ENCODE measurements around the gene CD79A. TPM values are rescaled to one million over a fixed set of nuclear protein-coding genes. Genes with fewer than 3 reads are reported as not detected.

Gene CD79A
- total and polyA plus RNA-seq, 11 donors, result 0.37 to 0.88 (median 0.48) TPM; not detected in 7

GRCh38 chr19:41919948-41920712 lies 43.1 kb downstream of the CD79A start:
- Histone ChIP-seq H3K27me3 (peaks cover 39 to 96% (median 71%) of the 10 kb centered on the region in 9 donors), H3K36me3 (no peaks in the 10 kb centered on the region), H3K27ac (no peak overlapping the region), H3K4me1 (peaks cover 0 to 2% (median 0%) of the 10 kb centered on the region in 12 donors), H3K4me3 (no peak overlapping the region), H3K9me3 (no peaks in the 10 kb centered on the region)
- DNase-seq (no peak), ATAC-seq (no peak)
- intact Hi-C loops (cut with DNase I), result no loop called here
- TF ChIP-seq POLR2A (IDR thresholded peaks at IDR 0.05) (no peak), CTCF (IDR thresholded peaks at IDR 0.05) (no peak)
- WGBS, 4 donors, result 85 to 88% (median 86%) methylated on average over 32 to 33 of the region's 33 CpGs

- 6 to 9% (median 8%) methylated on average over 15 to 26 of the region's 26 CpGs for WGBS, 4 donors
- ATAC-seq, result no peak
- no peak for TF ChIP-seq POLR2A (IDR thresholded peaks at IDR 0.05)
- no peak for TF ChIP-seq CTCF (IDR thresholded peaks at IDR 0.05)
- Histone ChIP-seq H3K4me1 (no peaks in the 10 kb centered on the region), H3K27me3 (peaks cover 40 to 96% (median 71%) of the 10 kb centered on the region in 9 donors), H3K4me3 (no peak overlapping the region), H3K9me3 (no peaks in the 10 kb centered on the region), H3K36me3 (no peaks in the 10 kb centered on the region), H3K27ac (no peak overlapping the region)
- no peak for DNase-seq
- intact Hi-C loops (cut with DNase I), result no loop called here
Observed at GRCh38 chr19:41920882-41921576, 44.0 kb downstream of the CD79A start.

GRCh38 chr19:41921577-41922576 lies 44.8 kb downstream of the CD79A start:
- intact Hi-C loops (cut with DNase I), result no loop called here
- Histone ChIP-seq H3K36me3 (no peaks in the 10 kb centered on the region), H3K27ac (no peak overlapping the region), H3K4me3 (no peak overlapping the region), H3K27me3 (peaks cover 45 to 96% (median 71%) of the 10 kb centered on the region in 9 donors), H3K4me1 (peaks cover 0 to 3% (median 0%) of the 10 kb centered on the region in 12 donors), H3K9me3 (no peaks in the 10 kb centered on the region)
- ATAC-seq (no peak), DNase-seq (no peak)
- 8 to 15% (median 10%) methylated on average over 22 of the region's 22 CpGs for WGBS, 4 donors
- TF ChIP-seq POLR2A (IDR thresholded peaks at IDR 0.05), result no peak
- TF ChIP-seq CTCF (IDR thresholded peaks at IDR 0.05), result no peak

Measured in heart left ventricle (tissue), 16 donors.